Stimulated activated CD4-positive, alpha-beta T cell treated with anti-CD3 and anti-CD28 coated beads, TNF-alpha, amount 100 ng/mL, for 4 hours (primary cell): ENCODE data around the gene CGB1.

Source experiments
- DNase-seq, 3 experiments: peaks; one replicate each; pipeline ENCODE4 v3.0.0-alpha.2; 2020; ENCODE audit warnings: low read depth in 3 of 3

CGB1 gene

DNA sequence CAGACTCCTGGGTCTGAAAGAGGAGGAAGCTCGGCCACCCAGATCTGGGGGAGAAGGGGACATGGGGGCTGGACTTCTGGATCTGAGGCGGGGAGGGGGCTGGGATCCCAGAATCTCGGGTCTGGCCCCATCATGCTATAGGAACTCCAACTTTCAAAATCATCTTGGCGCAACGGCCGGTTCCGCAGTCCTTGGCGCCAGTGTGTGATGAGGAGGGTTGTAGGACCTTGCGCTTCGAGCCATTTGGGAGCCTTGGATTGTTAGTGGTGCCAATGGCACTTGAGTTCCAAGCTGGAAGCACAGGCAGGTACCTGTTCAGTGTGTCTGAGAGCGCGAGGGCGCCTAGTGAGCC, 42.7 kb downstream of the CGB1 start:
- no peak for DNase-seq

DNA sequence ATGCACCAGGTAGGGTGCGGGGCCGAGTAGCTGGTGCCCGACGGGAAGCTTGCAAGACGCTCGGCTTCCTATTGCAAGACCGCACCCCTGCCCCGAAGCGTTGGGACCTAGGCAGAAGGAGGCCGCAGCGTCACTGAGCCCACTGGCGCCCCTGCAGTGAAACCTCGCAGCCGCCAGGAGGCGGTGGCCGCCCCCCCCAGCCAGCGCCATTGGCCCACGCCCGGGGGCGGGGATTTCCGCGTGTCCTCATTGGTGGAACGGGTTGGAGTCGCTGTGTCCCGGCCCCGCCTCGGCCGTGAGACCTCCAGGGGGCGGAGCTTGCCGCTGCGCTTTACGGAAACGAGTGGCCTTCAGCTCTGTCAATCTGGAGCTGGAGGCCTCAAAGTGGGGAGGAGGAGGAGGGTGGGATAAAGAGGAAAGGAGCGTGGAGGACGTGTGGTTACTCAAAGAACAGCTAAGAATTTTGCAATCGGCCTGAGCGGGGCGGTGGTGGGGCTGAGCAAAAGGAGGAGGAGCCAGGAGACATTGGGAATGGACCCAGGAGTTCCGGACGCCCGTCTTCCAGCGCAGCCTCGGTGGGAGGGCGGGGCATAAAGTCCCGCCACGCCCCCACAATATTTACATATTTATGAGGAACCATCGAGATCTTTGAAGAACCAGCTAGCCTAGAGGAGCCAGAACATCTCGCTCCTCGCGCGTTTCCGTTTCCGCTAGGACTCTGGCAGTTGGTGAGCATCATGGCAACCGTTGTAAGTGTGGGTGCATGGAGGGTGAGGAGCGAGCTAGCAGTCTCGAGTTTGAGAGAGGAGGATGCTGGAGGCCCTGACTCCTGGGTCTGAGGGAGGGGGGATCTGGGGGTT, 43.3 kb downstream of the CGB1 start, which contains the start of the genes GYS1 and RUVBL2:
Gene GYS1, minus strand, starts transcription at position 135 of the 860 bp plus-strand sequence. CDS start 197 bp downstream, outside the sequence.
Gene RUVBL2, plus strand, starts transcription at position 713 of the 860 bp plus-strand sequence. Its CDS starts 25 bp downstream, at position 738.
- peak; percentile 99 for DNase-seq

DNA sequence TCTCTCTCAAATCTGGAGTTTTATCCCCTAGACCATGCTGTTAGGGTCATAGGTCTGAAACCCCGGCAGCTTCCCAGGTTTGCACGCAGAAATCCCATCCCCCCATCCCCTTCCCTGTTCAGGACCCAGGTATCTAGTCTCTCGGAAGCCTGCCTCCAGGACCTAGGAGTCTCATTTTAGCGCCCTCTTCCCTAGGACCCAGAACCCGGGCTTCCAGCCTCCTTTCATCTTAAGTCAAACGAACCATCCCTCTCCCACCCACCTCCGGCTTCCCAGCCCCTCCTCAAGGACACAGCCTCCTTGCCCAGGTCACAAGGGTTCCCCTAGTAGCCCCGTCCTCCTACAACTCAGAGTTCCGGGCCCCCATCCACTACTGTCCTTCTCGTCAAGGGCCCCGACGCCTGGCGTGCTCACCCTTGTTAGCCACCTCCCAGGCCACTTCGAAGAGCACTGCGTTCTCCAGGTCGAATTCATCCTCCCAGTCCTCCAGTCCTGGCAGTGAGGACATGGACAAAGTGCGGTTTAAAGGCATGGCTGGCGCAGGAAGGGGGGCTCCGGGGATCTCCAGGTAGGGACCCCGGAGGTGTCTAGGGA, 44.0 kb downstream of the CGB1 start:
- peak in 1 of 3 experiments; percentile 16 for DNase-seq

DNA sequence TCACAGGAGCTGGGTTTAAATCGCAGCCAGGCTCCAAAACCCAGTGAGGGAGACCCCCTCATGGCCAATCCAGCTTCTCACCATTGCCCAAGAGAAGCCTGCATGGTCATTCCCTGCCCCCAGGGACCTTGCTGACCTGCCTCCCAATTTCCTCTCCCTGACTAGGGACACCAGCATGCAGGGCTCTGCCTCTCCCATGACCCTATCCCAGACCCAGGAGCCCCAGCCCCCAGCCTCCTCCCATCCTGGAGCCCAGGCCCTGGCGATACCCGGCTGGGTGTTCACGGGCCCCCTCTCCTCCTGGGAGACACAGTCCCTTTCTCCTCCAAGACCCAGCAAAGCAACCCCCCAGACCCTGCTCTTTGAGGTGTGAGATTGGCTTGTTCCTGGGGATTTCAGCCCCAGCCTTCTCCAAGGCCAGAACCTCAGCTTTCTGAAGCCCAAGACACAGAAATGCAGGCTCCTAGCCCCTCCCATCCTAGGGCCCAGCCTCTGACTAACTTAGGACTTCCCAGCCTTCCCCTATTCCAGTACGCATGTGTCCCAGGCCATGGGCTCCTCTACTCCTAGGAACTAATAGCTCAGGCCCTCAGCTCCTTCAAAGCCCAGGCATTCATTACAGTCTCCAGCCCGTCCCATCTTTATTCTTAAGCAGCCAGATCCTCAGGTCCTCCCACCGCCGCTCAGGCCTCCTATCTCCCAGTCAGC, 44.7 kb downstream of the CGB1 start:
- DNase-seq = no peak

DNA sequence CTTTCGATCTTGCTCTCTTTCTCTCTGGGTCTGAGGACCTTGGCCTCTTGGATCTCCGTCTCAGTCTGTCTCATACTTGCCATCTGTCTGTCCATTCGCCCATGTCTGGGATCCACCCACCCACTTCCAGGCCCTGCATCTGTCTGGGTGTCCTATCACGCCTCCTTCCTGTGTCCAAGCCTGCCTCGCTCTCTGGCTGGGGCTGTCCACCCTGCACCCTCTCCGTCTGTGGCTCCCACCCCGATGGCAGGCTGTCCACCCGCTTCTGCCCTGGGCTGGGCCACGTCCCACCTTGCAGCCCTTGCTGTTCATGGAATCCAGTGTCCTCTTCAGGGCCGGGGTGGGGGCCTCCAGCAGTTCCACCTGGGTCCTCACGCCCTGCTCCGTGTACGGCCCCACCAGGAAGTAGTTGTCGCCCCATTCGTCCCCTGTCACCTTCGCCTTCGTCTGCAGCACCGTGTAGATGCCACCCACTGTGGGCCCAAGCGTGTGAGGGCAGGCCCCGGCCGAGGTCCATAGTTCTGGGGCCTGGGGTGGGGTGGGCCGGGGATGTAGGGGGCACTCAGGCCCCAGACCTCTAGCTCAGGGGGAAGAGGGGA, 45.6 kb downstream of the CGB1 start:
- no peak for DNase-seq

DNA sequence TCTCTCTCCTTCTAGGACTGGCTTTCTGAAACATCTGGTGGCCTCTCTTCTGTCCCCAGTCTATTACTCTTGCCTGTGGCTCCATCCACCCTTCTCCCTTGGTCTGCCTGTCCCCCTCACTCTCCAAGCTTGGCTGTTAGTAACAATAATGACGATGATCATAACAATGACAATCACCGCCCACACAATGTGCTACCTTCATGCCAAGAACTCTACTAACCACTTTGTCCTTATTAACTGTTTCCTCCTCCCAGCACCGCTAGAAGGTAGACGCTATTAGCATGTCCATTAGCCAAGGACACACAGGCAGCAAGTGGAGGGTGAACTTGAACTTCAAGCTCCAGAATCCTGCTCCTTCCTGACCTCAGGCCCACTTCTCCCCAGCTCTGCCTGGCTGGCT, 46.3 kb downstream of the CGB1 start:
- DNase-seq = no peak

DNA sequence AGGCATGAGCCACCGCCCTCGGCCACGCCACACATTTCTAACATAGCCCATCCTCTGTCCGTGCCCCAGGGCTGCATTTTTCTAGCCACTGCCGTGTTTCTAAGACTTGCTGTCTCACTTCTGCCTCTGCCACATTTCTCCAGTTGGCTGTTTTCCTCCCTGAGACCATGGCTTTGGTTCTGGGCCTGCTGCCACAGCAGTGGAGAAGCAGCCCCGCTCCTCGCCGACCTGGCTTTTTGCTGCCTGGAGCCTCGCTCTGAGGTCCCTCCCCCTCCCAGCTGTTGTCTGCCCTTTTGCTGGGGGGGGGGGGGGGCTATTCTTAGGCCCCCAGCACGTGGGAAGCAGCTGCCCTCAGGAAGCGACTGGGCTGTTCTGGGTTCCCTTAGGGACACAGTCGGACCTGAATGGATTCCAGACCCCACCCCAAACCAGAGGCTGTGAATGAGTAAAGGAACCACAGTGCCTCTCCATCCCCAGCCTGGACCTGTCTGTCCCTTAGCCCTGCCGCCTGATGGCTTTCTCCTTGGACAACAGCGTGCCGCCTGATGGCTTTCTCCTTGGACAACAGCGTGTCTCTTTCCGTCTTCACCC, 46.9 kb downstream of the CGB1 start:
- DNase-seq = no peak

DNA sequence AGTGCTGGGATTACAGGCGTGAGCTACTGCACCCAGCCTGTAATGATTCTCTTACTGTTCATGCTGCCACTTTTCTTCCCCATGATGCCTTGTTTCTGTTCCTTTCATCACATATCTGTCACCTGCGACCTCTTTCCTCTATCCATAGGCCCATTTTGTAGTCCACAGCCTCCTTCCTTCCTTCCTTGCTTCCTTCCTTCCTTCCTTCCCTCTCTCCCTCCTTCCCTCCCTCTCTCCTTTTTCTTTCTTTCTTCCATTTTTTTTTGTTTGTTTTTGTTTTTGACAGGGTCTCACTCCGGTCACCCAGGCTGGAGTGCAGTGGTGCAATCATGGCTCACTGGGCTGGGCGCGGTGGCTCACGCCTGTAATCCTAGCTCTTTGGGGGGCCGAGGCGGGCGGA, 47.8 kb downstream of the CGB1 start:
- DNase-seq = no peak

DNA sequence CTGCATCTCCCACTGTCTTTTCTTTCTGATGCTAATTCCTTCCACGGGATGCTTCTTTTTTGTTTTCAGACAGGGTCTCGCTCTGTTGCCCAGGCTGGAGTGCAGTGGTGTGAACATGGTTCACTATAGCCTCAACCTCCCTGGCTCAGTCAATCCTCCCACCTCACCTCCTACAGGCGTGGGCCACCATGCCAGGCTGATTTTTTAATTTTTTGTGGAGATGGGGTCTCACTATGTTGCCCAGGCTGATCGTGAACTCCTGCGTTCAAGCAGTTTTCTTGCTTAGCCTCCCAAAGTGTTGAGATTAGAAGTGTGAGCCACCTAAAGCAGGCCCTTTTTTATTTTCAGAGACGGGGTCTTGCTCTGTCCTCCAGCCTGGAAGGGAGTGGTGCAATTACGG, 48.4 kb downstream of the CGB1 start:
- DNase-seq = no peak

DNA sequence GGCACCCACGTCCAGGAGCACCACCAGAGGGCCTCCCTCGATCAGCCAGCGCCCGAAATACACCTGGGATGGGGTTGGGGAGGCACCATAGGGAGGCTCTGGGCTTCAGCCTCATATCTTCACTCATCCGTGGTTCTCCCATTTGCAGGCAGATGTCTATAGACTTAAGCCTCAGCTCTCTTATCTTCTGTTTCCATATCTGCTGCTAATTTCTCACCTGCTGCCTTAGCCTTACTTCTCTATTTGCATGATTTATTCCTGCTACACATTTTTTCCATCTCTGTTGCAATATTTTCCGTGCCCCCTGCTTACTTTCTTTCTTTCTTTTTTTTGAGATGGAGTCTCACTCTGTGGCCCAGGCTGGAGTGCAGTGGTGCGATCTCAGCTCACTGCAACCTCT, 49.4 kb downstream of the CGB1 start:
- DNase-seq = no peak

DNA sequence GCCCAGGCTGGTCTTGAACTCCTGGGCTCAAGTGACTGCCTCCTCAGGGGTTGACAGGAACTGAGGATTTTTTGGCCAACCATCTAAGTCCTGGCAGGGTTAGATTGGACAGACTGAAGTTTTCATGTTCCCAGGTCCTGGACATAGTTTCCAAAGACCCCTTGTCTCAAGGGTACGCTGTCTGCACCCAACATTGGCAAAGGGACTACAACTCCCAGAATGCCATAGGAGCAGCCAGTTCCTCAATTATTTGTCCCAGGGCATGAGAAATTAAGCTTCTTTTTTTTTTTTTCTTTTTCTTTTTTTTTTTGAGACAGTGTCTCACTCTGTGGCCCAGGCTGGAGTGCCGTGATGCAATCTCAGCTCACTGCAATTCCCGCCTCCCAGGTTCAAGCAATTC, 50.5 kb downstream of the CGB1 start:
- no peak for DNase-seq

DNA sequence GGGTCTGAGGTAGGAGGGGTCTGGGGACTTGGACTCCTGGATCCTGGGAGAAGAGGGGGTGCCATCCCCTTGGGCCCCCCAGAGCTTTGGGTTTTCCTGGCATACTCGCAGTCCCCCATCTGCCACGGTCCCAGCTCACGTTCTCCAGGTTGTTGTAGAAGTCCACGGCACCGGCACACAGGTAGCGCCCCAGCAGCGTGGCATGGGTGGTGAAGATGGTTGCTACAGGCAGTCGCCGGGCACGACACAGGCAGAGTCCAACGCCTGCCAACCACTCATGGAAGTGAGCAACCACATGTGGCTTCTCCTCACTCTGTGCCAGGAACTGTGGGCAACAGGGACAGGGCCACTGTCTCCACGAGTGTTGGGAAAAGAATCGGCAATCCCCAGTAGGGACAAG, 51.0 kb downstream of the CGB1 start:
- no peak for DNase-seq
